MCF 10A (cell line): ENCODE measurements around the gene MED16. TPM values are rescaled to one million over a fixed set of nuclear protein-coding genes. Genes with fewer than 3 reads are reported as not detected.

ENCODE experiments used
- total RNA-seq: library from RNA; stranded (reverse); gene quantifications from 2 replicates; pipeline ENCODE4 v1.2.3, GENCODE V29; 2022

Gene MED16
- total RNA-seq, 1 experiment from 2014 or later = 61.0 TPM

Other genes with a start within 250 kb of the MED16 start
- 53.9 and 68.0 TPM in 2 replicates for gene RNF126, start 230.0 kb downstream of the MED16 start, total RNA-seq
- gene FSTL3, start 216.8 kb downstream of the MED16 start, total RNA-seq = 172 and 183 TPM in 2 replicates
- gene PRSS57, start 197.7 kb downstream of the MED16 start, total RNA-seq = not detected in 2 replicates
- gene PALM, start 184.3 kb downstream of the MED16 start, total RNA-seq = 0.44 TPM in 1 of 2 replicates, not detected in the other
- gene MISP, start 142.1 kb downstream of the MED16 start, total RNA-seq = 33.7 and 35.0 TPM in 2 replicates
- 348 and 431 TPM in 2 replicates for gene PTBP1, start 95.7 kb downstream of the MED16 start, total RNA-seq
- not detected in 2 replicates for gene PLPPR3, start 71.2 kb downstream of the MED16 start, total RNA-seq
- not detected in 2 replicates for gene AZU1, start 65.3 kb downstream of the MED16 start, total RNA-seq
- not detected in 2 replicates for gene PRTN3, start 52.2 kb downstream of the MED16 start, total RNA-seq
- gene ELANE, start 40.9 kb downstream of the MED16 start, total RNA-seq = not detected in 2 replicates
- gene CFD, start 33.5 kb downstream of the MED16 start, total RNA-seq = 0.88 and 1.1 TPM in 2 replicates
- not detected in 2 replicates for gene RNU6-9, start 297 bp upstream of the MED16 start, total RNA-seq
- gene R3HDM4, start 20.0 kb upstream of the MED16 start, total RNA-seq = 65.7 and 73.6 TPM in 2 replicates
- not detected in 2 replicates for gene KISS1R, start 24.1 kb upstream of the MED16 start, total RNA-seq
- 10.2 and 13.1 TPM in 2 replicates for gene ARID3A, start 32.8 kb upstream of the MED16 start, total RNA-seq
- gene WDR18, start 91.2 kb upstream of the MED16 start, total RNA-seq = 81.9 and 96.7 TPM in 2 replicates
- not detected in 2 replicates for gene GRIN3B, start 107.2 kb upstream of the MED16 start, total RNA-seq
- 130 and 146 TPM in 2 replicates for gene TMEM259, start 127.9 kb upstream of the MED16 start, total RNA-seq
- gene RNU6-2, start 128.3 kb upstream of the MED16 start, total RNA-seq = not detected in 2 replicates
- gene CNN2, start 133.4 kb upstream of the MED16 start, total RNA-seq = 112 and 166 TPM in 2 replicates
- gene ABCA7, start 146.9 kb upstream of the MED16 start, total RNA-seq = 10.3 and 18.2 TPM in 2 replicates
- gene ARHGAP45, start 174.0 kb upstream of the MED16 start, total RNA-seq = 11.9 and 15.3 TPM in 2 replicates
- 184 and 201 TPM in 2 replicates for gene POLR2E, start 202.2 kb upstream of the MED16 start, total RNA-seq
- gene GPX4, start 210.8 kb upstream of the MED16 start, total RNA-seq = 179 and 191 TPM in 2 replicates